Activated naive CD4-positive, alpha-beta T cell treated with anti-CD3 and anti-CD28 coated beads, Interleukin-2, amount 50 U/mL, for 16 hours (primary cell): ENCODE measurements around the gene RMI1.
"Not testable (repeated sequence)": the region's sequence is repeated elsewhere in the genome, so short reads cannot be mapped to it uniquely, and the experiment has no call there.

ENCODE experiments used
- DNase-seq: peaks from one replicate; pipeline ENCODE4 v3.0.0-alpha.2; 2020

The RMI1 gene

DNA sequence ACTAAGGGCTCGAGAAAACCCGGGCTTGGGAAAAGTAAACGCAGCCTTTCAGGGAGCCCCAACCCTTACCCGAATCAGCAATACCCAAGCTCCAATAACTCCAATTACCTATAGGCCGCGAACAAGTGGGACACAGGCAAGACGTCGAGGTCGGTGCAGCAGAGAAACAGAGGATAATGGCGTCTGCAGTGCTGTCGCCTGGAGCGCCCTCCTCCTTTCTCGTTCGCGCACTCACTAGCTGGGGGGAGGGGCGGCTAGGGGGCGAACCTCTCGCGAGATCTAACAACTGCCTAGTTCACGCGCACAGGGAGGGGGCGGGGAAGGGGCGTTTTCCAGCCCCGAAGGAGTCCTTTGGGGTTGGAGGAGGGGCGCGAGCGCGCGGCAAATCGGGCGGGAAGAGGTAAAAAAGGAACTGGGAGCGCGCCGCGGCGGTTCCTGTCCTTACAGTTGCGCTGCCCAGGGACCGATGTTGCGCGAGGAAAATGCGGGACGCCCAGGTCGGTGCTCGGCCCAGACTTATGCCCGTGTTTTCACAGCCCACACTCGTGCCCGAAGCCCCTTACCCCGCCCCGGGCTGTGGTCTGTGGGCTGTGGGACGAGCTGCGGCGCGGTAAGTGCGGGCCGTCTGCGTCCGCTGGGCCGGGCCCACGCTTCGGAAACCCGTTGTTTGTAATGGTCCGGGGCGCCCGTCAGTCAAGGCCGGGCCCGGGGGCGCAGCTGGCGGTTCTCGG lies at the start of gene RMI1:
RMI1 (plus strand) TSS at position 411 of the 731 bp plus-strand sequence. CDS start 20,182 bp downstream, outside the sequence.
- DNase-seq: peak; percentile 100

DNA sequence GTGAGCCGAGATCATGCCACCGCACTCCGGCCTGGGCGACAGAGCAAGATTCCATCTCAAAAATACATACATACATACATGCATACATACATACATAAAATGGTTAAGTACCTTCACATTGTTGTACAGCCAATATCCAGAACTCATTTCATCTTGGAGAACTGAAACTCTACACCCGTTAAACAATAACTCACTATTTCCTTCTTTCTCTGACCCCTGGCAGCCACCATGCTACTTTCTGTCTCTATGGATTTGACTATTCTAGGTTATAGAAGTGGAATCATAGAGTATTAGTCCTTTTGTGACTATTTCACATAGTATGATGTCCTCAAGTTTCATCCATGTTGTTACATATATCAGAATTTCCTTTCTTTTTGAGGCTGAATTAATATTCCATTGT lies 49.7 kb upstream of the RMI1 start:
- DNase-seq: no peak

DNA sequence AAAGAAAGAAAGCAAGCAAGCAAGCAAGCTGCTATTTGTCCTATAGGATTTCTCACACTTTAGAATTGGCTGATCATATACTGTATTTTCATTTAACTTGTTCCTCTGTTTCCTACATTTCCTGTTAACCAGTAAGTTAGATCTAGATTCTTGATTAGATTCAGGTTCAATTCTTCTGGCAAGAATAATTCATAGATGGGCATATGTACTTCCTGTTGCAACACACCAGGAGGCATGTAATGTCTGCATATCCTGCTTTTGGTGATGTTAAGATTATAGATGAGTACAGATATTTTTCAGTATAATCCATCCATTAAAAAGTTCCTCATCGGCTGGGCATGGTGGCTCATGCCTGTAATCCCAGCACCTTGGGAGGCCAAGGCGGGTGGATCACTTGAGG lies 48.6 kb upstream of the RMI1 start:
- no peak for DNase-seq

DNA sequence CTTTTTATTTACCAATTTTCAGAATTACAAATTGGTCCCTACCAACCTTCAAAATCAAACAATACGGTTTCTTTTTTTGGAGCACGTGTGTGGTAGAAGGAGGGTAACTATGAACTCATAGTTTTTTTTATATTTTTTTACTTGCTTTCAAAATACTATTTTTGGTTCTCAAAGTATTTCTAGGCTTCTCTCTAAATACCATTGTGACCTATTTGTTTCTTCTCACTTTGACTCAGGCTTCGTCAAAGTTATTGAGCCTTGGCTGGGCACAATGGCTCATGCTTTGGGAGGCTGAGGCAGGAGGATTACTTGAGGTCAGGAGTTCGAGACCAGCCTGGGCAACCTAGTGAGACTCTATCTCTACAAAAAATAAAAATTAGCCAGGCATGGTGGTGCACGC lies 47.8 kb upstream of the RMI1 start:
- DNase-seq: no peak

DNA sequence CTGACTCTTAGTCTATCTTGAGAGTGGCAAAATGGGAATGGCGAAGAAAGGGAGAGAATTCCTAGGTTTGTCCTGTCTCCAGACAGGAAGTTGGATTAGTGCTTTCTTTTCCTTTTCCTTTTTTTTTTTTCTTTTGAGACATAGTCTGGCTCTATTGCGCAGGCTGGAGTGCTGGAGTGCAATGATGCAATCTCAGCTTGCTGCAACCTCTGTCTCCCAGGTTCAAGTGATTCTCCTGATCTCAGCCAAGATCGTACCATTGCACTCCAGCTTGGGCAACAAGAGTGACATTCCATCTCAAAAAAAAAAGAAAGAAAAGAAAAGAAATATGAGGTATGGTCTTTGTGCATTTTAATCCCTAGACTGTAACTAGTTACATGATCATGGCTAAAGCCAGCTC lies 46.8 kb upstream of the RMI1 start:
- no peak for DNase-seq

DNA sequence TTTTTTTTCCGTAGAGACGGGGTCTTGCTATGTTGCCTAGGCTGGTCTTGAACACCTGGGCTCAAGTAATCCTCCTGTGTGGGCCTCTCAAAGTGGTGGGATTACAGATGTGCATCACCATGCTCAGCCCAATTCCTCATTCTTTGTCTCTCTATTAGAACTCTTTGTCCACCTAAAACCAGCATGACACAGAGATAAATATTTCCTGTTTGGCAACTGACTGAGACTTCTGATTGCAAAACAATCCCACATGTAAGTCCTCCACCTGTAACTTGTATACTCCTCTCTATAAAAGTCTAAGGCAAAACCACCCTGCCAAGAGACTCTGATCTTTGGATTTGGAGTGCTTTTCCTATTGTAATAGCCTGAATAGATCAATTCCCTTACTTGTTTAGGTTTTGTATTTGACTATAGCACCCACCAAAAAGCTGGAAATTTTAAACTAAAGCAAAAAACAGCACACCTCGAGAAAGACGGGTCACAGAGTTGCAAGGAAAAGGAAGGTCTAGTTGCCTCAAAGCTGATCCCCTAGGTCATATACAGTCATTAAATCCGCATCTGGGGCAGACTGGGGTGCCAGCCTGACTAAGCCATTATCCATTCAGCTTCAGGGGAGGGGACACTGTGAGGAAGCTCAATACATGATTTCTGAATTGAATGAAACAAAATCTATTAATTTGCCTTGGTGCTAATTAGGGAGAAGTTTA lies 45.9 kb upstream of the RMI1 start:
- DNase-seq: no peak

- DNase-seq: no peak
Measured at GRCh38 chr9:83935276-83935935, 45.2 kb upstream of the RMI1 start.

GRCh38 chr9:83936523-83936922 lies 44.1 kb upstream of the RMI1 start:
- DNase-seq: no peak

DNA sequence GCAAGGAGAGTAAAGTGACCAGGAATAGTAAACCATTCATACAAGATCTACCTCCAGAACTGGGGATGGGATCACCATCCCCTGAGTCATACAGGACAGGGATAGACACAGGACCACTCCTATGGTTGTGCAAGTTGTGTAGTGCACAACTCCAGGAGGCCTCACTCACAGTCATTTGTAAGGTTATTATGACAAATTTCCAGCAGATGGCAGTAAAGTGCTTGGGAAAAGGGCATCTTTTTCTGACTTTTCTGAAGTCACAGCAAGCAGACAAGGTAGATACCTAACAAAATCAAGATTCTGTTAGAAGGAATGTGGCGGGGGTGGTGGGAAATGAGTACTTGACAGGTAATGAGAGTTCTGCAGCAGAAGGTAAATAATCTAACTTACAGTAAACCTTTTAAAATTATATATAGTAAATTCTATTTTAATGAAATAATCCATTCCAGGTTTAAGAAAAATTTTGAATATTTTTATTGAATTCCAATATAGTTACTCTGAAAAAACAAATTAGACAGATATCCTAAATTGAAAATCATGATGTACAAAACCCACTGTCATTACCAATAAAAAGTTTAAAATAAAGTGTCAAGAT lies 42.6 kb upstream of the RMI1 start:
- DNase-seq: no peak

- no peak for DNase-seq
Measured at GRCh38 chr9:83940590-83941303, 39.9 kb upstream of the RMI1 start.

DNA sequence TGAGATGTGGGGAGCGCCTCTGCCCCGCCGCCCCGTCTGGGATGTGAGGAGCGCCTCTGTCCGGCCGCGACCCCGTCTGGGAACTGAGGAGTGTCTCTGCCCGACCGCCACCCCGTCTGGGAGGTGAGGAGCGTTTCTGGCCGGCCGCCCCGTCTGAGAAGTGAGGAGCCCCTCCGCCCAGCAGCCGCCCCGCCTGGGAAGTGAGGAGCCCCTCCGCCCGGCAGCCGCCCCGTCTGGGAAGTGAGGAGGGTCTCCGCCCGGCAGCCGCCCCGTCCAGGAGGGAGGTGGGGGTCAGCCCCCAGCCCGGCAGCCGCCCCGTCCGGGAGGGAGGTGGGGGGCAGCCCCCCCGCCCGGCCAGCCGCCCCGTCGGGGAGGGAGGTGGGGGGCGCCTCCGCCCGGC lies 32.5 kb upstream of the RMI1 start:
- not testable (repeated sequence) for DNase-seq

- DNase-seq: peak; percentile 27
Measured at GRCh38 chr9:83956086-83956435, 24.5 kb upstream of the RMI1 start.

- DNase-seq: peak; percentile 58
Measured at GRCh38 chr9:83956436-83957247, 24.0 kb upstream of the RMI1 start.

DNA sequence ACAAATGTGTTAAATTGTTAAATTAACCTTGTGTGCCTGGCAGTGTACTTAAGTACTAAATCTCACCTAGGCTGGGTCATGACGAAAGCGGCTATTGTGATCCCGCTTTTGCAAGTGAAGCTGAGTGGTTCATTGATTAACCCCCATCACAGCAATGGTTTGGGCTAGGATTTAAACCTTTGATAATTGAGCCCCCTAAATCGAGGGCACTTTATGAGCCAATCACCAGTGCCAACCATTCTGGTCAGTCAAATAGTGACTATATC lies 23.4 kb upstream of the RMI1 start:
- DNase-seq: no peak

DNA sequence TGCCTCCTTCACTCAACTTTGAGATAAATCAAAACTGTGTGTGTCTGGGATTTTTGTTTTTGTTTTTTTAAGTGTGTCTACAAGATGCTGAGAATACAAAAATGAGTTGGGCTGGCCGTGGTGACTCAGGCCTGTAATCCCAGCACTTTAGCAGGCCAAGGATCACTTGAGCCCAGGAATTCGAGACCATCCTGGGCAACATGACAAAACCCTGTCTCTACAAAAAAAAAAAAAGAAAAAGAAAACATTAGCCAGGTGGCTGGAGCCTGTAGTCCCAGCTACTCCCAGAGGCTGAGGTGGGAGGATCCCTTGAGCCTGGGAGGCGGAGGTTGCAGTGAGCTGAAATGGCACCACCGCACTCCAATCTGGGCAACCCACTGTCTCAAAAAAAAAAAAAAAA lies 21.5 kb upstream of the RMI1 start:
- no peak for DNase-seq

DNA sequence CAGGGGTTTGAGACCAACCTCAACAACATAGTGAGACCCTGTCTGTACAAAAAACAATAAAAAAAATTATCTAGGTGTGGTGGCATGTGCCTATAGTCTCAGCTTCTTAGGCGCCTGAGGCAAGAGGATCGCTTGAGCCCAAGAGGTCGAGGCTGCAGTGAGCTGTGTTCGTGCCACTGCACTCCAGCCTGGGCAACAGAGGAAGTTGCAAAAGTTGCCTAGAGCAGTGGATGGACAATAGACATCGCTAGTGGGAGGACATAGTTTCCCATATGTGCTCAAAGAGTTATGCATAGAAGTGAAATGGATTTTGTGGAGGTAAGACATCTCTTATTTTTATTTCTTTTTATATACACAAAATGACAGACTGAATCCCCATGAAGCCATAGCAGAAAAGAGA lies 19.6 kb upstream of the RMI1 start:
- DNase-seq: no peak

DNA sequence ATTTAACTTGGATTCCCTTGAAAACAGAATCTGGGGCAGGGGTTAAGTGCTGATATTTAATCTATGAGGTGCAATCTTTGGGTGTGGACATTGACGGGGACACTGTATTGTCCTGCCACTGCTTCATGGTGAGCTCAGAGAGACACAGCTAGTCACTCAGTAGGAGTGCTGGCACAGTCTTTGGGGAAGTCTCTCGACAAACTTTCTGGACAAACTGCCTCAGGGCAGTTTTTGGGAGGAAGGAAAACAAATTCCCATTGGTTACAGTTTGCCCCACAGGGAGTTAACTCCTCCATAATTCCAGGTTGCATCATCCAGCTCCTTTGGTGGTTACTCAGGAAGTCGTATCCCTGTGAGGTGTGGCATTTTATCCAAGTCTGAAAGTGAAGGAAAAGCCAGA lies 18.4 kb upstream of the RMI1 start:
- no peak for DNase-seq

GRCh38 chr9:83964973-83965349 lies 15.6 kb upstream of the RMI1 start:
- no peak for DNase-seq

- no peak for DNase-seq
Measured at GRCh38 chr9:83965350-83966208, 15.0 kb upstream of the RMI1 start.

GRCh38 chr9:83966209-83966582 lies 14.4 kb upstream of the RMI1 start:
- no peak for DNase-seq

- DNase-seq: no peak
Measured at GRCh38 chr9:83967073-83967472, 13.5 kb upstream of the RMI1 start.

GRCh38 chr9:83969602-83970001 lies 11.0 kb upstream of the RMI1 start:
- DNase-seq: no peak
